Loucy (cell line): ENCODE data around the gene ARL13B.

Experiments used
- H2AFZ ChIP-seq: fragments of 200-600 bp; sonication (generic); 2 replicates; pipeline ENCODE4 v1.6.0; 2016; ENCODE audit warnings: antibody characterized with exemption, mild to moderate bottlenecking, low read length, moderate library complexity
- H3F3A ChIP-seq: fragments of 200-600 bp; 2 replicates; pipeline ENCODE4 v1.6.0; 2016; ENCODE audit warnings: antibody characterized with exemption, low read depth, mild to moderate bottlenecking
- H3K27me3 ChIP-seq: fragments of 200-600 bp; sonication (generic); 2 replicates; pipeline ENCODE4 v1.6.1; 2014; ENCODE audit warnings: low read length, mild to moderate bottlenecking; ENCODE audit not compliant: insufficient read depth, poor library complexity, severe bottlenecking
- H3K36me3 ChIP-seq: fragments of 200-600 bp; sonication (generic); 2 replicates; pipeline ENCODE4 v1.6.1; 2016; ENCODE audit warnings: low read length; ENCODE audit not compliant: insufficient read depth
- H3K4me1 ChIP-seq: fragments of 200-600 bp; sonication (generic); 2 replicates; pipeline ENCODE4 v1.5.1; 2014; ENCODE audit warnings: low read length, mild to moderate bottlenecking; ENCODE audit not compliant: insufficient read depth, poor library complexity, severe bottlenecking
- H3K4me2 ChIP-seq: fragments of 200-600 bp; sonication (generic); 2 replicates; pipeline ENCODE4 v1.6.0; 2014; ENCODE audit warnings: antibody characterized with exemption, low read length, low read depth, mild to moderate bottlenecking; ENCODE audit not compliant: poor library complexity, severe bottlenecking
- H3K4me3 ChIP-seq: fragments of 200-600 bp; sonication (generic); 2 replicates; pipeline ENCODE4 v1.5.1; 2014; ENCODE audit warnings: low read length, mild to moderate bottlenecking, mixed read lengths; ENCODE audit not compliant: poor library complexity, severe bottlenecking
- H3K79me2 ChIP-seq: fragments of 200-600 bp; sonication (generic); 2 replicates; pipeline ENCODE4 v1.6.1; 2014; ENCODE audit warnings: low read length; ENCODE audit not compliant: insufficient read depth
- H3K9ac ChIP-seq: fragments of 200-600 bp; sonication (generic); 2 replicates; pipeline ENCODE4 v1.6.0; 2014; ENCODE audit warnings: mild to moderate bottlenecking, low read depth, low read length, moderate library complexity; ENCODE audit not compliant: poor library complexity, severe bottlenecking
- H3K9me2 ChIP-seq: fragments of 200-600 bp; sonication (generic); replicated peaks from 2 replicates; pipeline ENCODE4 v1.6.1; 2016; ENCODE audit warnings: low read depth, low read length, mixed read lengths
- H3K9me3 ChIP-seq: fragments of 200-600 bp; sonication (generic); 2 replicates; pipeline ENCODE4 v1.6.1; 2014; ENCODE audit warnings: mild to moderate bottlenecking, antibody characterized with exemption, low read length, low read depth; ENCODE audit not compliant: insufficient read depth
- H4K20me1 ChIP-seq: fragments of 200-600 bp; sonication (generic); 2 replicates; pipeline ENCODE4 v1.6.0; 2014; ENCODE audit warnings: antibody characterized with exemption, low read length, mild to moderate bottlenecking; ENCODE audit not compliant: insufficient read depth, poor library complexity, severe bottlenecking
- EZH2phosphoT487 ChIP-seq: fragments of 200-600 bp; IDR thresholded peaks from 2 replicates; pipeline ENCODE4 v1.6.1; 2018; ENCODE audit warnings: antibody characterized with exemption, mild to moderate bottlenecking, moderate library complexity, borderline replicate concordance
- TF ChIP-seq, protein P1 (sequence below): fragments of 200-600 bp; sonication (generic); conservative IDR thresholded peaks from 2 replicates; pipeline ENCODE4 v1.5.1; 2014; ENCODE audit warnings: mild to moderate bottlenecking, antibody characterized with exemption, low read length

Gene ARL13B

DNA sequence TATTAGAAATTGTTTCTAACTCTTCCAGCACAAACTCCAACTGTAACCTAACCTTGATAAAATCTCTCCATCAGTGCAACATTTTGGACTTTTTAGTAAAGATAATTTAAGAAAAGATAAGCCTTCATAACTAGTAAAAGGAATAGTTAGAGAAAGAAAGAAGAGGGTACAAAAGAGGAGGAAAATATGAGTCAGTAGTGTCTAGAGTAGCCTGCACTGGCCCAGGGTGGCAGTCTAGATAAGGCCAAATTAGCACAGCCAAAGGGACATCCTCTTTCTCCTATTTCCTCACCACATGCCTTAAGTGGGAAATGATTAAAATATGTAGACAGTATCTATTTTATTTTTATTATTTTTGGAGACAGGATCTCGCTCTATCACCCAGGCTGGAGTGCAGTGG, 10.0 kb upstream of the ARL13B start:
- Histone ChIP-seq H3K36me3 (no peaks in the 10 kb centered on the region), H3K9ac (no peak overlapping the region)
- TF ChIP-seq, protein P1, sequence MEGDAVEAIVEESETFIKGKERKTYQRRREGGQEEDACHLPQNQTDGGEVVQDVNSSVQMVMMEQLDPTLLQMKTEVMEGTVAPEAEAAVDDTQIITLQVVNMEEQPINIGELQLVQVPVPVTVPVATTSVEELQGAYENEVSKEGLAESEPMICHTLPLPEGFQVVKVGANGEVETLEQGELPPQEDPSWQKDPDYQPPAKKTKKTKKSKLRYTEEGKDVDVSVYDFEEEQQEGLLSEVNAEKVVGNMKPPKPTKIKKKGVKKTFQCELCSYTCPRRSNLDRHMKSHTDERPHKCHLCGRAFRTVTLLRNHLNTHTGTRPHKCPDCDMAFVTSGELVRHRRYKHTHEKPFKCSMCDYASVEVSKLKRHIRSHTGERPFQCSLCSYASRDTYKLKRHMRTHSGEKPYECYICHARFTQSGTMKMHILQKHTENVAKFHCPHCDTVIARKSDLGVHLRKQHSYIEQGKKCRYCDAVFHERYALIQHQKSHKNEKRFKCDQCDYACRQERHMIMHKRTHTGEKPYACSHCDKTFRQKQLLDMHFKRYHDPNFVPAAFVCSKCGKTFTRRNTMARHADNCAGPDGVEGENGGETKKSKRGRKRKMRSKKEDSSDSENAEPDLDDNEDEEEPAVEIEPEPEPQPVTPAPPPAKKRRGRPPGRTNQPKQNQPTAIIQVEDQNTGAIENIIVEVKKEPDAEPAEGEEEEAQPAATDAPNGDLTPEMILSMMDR = no peak
- no peak for TF ChIP-seq EZH2phosphoT487

DNA sequence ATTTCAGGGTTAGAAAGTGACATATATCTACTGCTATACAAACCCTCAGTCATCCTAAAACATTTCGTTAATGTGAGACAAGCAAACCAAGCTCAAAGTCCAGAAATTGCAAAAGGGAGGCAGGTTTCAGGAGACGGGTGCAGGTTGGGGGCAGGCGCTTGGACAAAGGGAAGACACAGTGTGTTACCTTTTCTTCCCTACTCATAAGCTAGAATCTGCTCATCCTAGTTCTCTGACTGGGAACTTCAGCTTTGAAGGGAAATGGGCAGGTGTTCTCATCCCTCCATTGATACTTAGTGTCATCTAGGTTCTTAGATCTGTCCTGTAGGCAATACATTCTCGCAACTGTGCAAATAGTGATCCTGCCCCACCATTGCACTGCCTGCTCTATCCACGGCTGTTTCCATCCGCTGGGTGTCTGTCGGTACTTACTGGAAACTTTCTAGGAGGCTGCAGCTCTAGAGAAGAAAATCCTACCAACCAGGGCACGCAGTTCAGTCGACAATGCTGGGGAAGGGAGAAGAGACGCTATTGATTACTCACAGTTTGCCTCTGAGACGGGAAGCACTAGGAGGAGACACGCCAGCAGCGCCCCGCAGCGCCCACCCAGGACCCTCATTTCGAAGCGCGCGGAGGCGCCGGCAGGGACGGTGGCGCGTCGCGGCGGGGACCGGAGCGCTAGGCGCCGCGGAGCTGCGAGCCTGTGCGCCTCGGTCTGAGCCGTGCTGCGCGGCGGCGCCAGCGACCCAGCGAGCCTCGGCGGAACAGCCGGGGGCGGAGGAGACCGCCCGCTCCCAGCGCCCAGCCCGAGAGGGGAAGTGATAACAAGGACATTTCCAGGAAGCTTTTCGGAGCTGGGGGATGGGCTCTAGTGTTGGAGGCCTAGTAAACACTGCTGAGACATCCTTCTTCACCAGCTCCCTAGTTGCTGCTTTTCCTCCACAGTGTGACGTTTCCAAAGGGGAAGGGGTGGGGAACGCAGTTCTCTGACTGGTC, 6.5 kb upstream of the ARL13B start, which contains the start of gene PROS1:
TSS of gene PROS1 (minus strand) at position 766 of the 996 bp plus-strand sequence. CDS start at position 619, 147 bp downstream.
- no peaks in the 10 kb centered on the region for H3K36me3 ChIP-seq
- peak within 1 kb of the TSS; percentile 98 for H2AFZ ChIP-seq
- H3K9me2 ChIP-seq = no peaks in the 10 kb centered on the region
- H3K4me2 ChIP-seq = peak within 1 kb of the TSS; percentile 88
- H3K79me2 ChIP-seq = no peaks in the 10 kb centered on the region
- H3K4me1 ChIP-seq = peaks cover 4% of the 10 kb centered on the region
- H3K27me3 ChIP-seq = no peaks in the 10 kb centered on the region
- H3K9me3 ChIP-seq = no peaks in the 10 kb centered on the region
- peak within 1 kb of the TSS; percentile 59 for H3K9ac ChIP-seq
- H3K4me3 ChIP-seq = peak within 1 kb of the TSS; percentile 77
- H3F3A ChIP-seq = no peaks in the 10 kb centered on the region
- TF ChIP-seq, protein P1 = peak; percentile 34
- no peak for TF ChIP-seq EZH2phosphoT487
- H4K20me1 ChIP-seq = no peaks in the 10 kb centered on the region

More for the DNA sequence above, 10.0 kb upstream of the ARL13B start:
- Histone ChIP-seq H3K9me2 (no peaks in the 10 kb centered on the region), H3K79me2 (no peaks in the 10 kb centered on the region), H3F3A (no peaks in the 10 kb centered on the region), H3K4me2 (no peak overlapping the region), H3K27me3 (no peaks in the 10 kb centered on the region), H3K4me1 (peaks cover 4% of the 10 kb centered on the region), H2AFZ (no peak overlapping the region), H3K9me3 (no peaks in the 10 kb centered on the region), H3K4me3 (no peak overlapping the region), H4K20me1 (no peaks in the 10 kb centered on the region)

DNA sequence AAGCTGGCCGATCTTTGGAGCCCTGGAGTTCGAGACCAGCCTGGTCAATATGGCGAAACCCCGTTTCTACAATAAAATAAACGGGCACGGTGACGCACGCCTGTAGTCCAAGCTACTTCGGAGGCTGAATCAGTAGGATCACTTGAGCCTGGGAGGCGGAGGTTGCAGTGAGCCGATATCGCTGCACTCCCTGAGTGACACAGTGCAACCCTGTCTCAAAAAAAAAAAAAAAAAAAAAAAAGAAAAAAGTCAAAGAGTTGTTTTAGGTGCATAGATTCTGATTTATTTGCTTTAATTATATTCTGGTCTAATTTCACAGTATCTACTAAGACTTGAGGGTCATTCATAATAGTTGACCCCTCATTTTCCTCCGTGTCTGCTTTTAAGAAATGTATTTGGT, 1.7 kb downstream of the ARL13B start:
- TF ChIP-seq, protein P1 = no peak
- no peak for TF ChIP-seq EZH2phosphoT487
- Histone ChIP-seq H4K20me1 (peaks cover 10% of the 10 kb centered on the region), H3K4me1 (peaks cover 30% of the 10 kb centered on the region), H3K4me3 (peak overlapping the region; percentile 83), H3K27me3 (no peaks in the 10 kb centered on the region), H2AFZ (no peak overlapping the region), H3F3A (peaks cover 3% of the 10 kb centered on the region; the same call in 1 of the 2 replicates), H3K79me2 (peaks cover 16% of the 10 kb centered on the region), H3K4me2 (peak overlapping the region; percentile 90), H3K36me3 (no peaks in the 10 kb centered on the region), H3K9me2 (no peaks in the 10 kb centered on the region), H3K9me3 (no peaks in the 10 kb centered on the region), H3K9ac (peak overlapping the region; percentile 64)
